Esophagus muscularis mucosa (tissue), 4 donors: Measurements from ENCODE around the gene BOLA2B.

Source experiments
- EP300 ChIP-seq: sonication (generic); formaldehyde crosslinking; IDR thresholded peaks from one replicate; pipeline ENCODE4 v1.6.1; 2017; ENCODE audit warnings: antibody characterized with exemption
- POLR2A ChIP-seq: fragments of 450-650 bp; IDR thresholded peaks from one replicate; pipeline ENCODE4 v1.6.1; 2017; ENCODE audit warnings: antibody characterized with exemption, moderate library complexity, mild to moderate bottlenecking, low read depth
- POLR2AphosphoS5 ChIP-seq, 2 donors: sonication (generic); formaldehyde crosslinking; IDR thresholded peaks; one replicate each; pipeline ENCODE4 v1.6.1; 2017; ENCODE audit warnings: antibody characterized with exemption in 2 of 2
- TF ChIP-seq, protein P1 (sequence below), 3 experiments: fragments of 200-600 bp in 2 of 3; fragments of 450-650 bp in 1 of 3; sonication (generic) in 2 of 3; IDR thresholded peaks; one replicate each; pipeline ENCODE4 v1.5.1; 2017 to 2019; ENCODE audit warnings: antibody characterized with exemption in 3 of 3, mild to moderate bottlenecking in 2 of 3, moderate library complexity in 1 of 3

DNA sequence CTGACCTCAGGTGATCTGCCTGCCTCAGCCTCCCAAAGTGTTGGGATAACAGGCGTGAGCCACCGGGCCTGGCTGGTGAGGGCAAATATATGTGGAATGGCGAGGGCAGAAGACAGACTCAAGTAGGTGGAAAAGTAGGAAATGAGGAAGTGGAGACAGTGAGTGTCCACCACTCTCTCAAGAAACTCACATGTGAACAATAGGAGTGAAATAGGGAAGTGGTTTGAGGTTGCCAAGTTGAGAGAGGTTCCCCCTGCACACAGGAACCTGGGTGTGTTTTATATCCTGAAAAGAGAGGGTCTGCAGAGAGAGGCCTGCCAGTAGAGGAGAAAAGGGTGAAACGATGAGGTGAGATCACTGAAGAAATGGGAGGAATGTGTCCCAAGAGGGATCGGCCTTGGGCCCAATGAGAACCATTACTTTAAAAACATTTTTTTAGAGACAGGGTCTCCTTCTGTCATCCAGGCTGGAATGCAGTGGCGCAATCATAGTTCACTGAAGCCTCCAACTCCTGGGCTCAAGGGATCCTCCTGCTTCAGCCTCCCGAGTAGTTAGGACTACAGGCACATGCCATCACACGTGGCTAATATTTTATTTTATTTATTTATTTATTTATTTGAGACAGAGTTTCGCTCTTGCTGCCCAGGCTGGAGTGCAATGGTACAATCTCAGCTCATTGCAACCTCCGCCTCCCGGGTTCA, 27.1 kb downstream of the BOLA2B start:
- TF ChIP-seq, protein P1, sequence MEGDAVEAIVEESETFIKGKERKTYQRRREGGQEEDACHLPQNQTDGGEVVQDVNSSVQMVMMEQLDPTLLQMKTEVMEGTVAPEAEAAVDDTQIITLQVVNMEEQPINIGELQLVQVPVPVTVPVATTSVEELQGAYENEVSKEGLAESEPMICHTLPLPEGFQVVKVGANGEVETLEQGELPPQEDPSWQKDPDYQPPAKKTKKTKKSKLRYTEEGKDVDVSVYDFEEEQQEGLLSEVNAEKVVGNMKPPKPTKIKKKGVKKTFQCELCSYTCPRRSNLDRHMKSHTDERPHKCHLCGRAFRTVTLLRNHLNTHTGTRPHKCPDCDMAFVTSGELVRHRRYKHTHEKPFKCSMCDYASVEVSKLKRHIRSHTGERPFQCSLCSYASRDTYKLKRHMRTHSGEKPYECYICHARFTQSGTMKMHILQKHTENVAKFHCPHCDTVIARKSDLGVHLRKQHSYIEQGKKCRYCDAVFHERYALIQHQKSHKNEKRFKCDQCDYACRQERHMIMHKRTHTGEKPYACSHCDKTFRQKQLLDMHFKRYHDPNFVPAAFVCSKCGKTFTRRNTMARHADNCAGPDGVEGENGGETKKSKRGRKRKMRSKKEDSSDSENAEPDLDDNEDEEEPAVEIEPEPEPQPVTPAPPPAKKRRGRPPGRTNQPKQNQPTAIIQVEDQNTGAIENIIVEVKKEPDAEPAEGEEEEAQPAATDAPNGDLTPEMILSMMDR (IDR thresholded peaks at IDR 0.05) = no peak
- TF ChIP-seq EP300 (no peak), POLR2AphosphoS5 (IDR thresholded peaks at IDR 0.05) (no peak), POLR2A (no peak)
